ENCODE results near the gene FAM43A.
A peak's percentile ranks its signal among the peaks of the same experiment; 100 is the strongest.

The FAM43A gene

GRCh38 chr3:194676471-194676870 lies 9.2 kb upstream of the FAM43A start:
- DNase-seq, result no peak

GRCh38 chr3:194680888-194681615 lies 4.6 kb upstream of the FAM43A start:
- DNase-seq, result no peak

- no peak for DNase-seq
These were observed 3.4 kb upstream of the FAM43A start for GRCh38 chr3:194682189-194682693.

GRCh38 chr3:194682694-194683310 lies 2.9 kb upstream of the FAM43A start:
- peak; percentile 89 for DNase-seq

GRCh38 chr3:194683380-194683779 lies 2.3 kb upstream of the FAM43A start:
- no peak for DNase-seq

GRCh38 chr3:194685065-194685717 lies 492 bp upstream of the FAM43A start:
- no peak for DNase-seq

GRCh38 chr3:194686414-194686815 lies 732 bp downstream of the FAM43A start:
- DNase-seq, result no peak

- no peak for DNase-seq
These were observed 1.3 kb downstream of the FAM43A start for GRCh38 chr3:194686816-194687637.

GRCh38 chr3:194687638-194688199 lies 2.0 kb downstream of the FAM43A start:
- peak; percentile 72 for DNase-seq

- peak; percentile 29 for DNase-seq
These were observed 2.6 kb downstream of the FAM43A start for GRCh38 chr3:194688200-194688740.

- no peak for DNase-seq
These were observed 3.3 kb downstream of the FAM43A start for GRCh38 chr3:194688946-194689345.

GRCh38 chr3:194689493-194689944 lies 3.8 kb downstream of the FAM43A start:
- no peak for DNase-seq

GRCh38 chr3:194690501-194691372 lies 5.1 kb downstream of the FAM43A start:
- peak; percentile 69 for DNase-seq

- no peak for DNase-seq
These were observed 6.0 kb downstream of the FAM43A start for GRCh38 chr3:194691481-194692283.

- no peak for DNase-seq
These were observed 11.0 kb downstream of the FAM43A start for GRCh38 chr3:194696702-194697101.

- no peak for DNase-seq
These were observed 16.9 kb downstream of the FAM43A start for GRCh38 chr3:194702545-194702944.

GRCh38 chr3:194705227-194705626 lies 19.5 kb downstream of the FAM43A start:
- no peak for DNase-seq

GRCh38 chr3:194705761-194706160 lies 20.1 kb downstream of the FAM43A start:
- DNase-seq, result no peak

- DNase-seq, result no peak
These were observed 21.5 kb downstream of the FAM43A start for GRCh38 chr3:194707147-194707540.

GRCh38 chr3:194711286-194711685 lies 25.6 kb downstream of the FAM43A start:
- DNase-seq, result no peak

Data from NCI-H1436 (cell line).